NCI-H2171 (cell line): ENCODE measurements around the gene NUB1.

ENCODE experiments used
- DNase-seq: peaks from one replicate; lab custom pipeline; 2025; lab: John Stamatoyannopoulos, UW

The NUB1 gene

DNA sequence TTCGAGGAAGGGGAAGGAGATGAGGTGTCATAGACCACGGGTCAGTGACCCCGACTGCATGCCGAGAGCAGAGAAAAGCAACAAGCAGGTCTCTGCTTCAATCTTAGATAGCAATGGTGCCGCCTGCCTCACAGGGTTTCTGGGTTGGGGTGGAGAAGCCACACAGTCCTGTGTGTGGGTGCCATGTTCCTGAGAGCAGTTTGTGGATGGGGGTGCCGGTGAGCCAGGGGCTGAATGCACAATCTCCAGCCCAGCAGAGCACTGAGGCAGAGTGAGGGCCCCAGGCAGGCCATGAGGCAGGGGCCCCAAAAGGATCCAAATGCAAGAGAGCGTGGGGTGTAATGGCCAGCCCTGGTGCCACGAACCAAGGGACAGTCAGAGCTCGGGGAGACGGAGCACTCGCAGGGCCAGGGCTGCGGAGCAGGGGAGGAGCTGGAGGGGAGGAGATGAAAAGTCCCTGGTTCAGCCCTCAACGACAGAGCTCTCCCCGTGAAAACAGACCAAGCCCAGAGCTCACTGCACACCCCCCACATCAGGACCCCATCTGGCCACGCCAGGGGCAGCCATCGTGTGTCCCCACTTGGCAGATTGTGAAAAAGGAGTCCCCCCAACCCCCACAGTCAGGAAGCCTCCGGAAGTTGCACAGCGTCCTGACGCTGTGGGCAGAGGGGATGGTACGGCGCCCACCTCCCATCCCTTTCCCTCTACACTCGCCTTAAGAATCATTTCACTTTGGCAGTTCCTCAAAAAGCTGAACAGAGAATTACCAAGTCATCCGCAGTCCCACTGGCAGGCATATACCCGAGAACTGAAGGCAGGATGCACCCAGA is 48.4 kb downstream of the NUB1 start:
- no peak for DNase-seq

DNA sequence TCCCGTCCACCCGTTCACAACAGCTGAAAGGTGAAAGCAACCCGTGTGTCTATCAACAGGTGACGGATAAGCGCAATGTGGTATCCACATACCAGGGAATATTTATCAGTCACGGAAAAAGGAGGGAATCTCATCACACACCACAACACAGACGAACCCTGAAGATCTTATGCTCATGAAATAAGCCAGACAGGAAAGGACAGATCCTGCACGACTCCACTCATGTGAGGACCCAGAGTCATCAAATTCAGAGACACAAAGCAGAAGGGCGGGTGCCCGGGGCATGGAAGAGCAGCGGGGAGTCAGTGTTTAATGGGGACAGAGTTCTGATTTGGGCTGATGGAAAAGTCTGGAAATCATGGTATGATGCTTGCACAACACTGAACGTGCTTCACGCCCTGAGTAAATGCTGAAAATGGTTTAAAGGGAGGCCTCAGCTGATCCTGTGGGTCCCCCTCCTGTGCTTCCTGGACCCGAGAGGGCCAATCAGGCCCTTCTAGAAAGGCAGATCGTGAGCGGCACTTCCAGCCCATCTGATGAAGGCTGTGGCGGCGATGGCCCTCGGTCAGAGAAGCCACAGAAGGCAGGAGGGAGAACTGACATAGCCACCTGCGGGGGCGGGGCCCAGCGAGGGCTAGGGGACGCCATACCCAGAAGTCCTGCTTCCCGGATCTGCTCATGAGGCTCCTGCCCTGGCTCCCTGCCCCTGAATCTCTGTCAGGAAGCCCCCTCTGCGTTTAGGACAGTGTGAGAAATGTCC is 49.2 kb downstream of the NUB1 start:
- no peak for DNase-seq

DNA sequence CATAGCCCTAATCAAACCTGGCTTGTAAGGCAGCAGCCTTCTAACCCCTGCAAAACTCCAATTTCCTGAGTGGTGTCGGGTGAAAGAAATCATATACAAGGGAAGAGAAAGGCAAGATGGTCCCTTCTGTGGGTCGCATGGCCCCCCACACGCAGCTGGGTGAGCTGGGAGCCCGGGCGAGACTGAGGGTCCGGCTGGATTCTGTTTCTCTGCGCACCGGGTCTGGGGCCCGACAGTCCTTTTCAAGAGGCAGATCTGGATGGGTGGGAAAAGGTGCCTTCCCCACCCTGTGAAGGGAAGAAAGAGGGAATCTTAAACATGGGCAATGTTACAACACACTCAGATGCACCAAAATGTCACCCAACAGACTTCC is 49.7 kb downstream of the NUB1 start:
- DNase-seq: no peak

DNA sequence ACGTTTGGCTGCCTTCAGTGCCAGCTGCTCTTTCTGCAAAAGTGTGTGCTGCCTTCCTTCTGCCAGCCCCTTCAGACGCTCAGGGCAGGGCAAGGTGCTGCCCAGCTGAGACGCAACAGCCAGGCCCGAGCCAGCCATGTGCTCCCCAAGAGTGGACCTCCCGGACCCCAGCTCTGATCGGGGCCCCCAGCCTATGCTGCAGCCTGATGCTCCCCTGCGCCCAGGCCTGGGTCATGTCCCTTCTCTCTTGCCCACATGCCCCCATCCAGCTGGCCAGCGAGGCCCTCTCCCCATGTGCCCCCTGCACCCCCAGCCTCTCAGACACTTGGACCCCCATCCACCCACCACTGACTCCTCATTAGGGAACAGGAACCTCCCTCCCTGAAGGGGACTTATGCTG is 50.4 kb downstream of the NUB1 start:
- no peak for DNase-seq

DNA sequence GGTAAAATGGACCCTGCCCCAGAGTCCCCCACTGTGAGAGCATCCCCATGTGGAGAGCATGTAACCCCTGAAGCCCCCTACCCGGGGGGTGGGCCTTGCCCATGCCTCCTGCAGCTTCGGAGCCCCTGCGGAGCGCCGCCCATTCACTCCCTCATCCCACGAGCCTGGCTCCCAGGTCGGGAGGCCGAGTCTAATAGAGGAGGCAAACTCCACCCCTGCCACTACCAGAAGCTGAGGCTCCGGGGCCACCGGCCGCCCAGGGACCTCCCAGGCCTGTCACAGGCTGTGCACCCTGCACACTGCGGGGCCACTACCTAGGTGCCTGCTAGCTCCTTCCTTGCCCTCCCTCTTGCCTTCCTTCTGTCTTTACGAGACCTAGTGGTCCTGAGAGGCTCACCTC is 50.8 kb downstream of the NUB1 start:
- DNase-seq: no peak

DNA sequence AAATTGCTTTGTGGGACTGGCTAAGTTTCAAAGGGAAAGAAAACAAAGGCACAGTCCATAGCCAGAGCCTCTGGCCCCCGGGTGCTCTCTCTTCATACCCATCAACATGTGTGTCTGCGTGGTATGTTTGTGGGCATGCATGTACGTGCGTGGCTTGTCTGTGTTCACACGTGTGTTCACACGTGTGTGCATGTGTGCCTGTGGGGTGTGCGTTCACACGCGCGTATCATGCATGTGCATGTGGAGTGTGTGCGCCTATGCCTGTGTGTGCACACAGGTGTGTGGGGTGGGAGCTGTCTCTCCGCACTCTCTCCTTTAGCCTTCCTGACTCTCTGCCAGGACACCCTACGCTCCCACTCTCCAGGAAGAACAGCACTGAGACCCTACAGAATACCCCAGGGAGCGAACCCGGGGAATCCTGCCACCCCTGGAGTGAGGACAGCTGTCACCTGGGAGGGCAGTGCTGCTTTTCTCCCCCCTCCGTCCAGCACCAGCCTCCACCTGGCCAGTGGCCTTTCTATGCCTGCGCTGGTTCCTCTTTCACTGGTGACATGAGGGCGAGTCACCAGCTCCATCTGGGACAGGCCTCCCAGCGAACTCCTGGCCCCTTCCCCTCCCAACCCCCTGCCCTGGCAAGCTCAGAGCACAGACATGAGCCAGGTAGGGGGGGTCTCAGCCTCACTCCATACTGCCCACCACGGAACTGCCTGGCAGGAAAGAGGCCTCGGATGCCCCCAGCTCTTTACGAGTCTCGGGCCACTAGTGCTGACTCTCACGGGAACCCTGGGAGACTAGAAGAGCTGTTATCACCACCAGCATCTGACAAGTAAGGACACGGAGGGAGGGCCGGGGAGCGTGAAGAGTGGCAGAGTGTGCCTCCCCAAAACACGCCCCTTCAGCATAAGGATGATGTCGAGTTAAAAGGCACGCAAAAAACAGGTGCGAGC is 51.7 kb downstream of the NUB1 start:
- DNase-seq: no peak

DNA sequence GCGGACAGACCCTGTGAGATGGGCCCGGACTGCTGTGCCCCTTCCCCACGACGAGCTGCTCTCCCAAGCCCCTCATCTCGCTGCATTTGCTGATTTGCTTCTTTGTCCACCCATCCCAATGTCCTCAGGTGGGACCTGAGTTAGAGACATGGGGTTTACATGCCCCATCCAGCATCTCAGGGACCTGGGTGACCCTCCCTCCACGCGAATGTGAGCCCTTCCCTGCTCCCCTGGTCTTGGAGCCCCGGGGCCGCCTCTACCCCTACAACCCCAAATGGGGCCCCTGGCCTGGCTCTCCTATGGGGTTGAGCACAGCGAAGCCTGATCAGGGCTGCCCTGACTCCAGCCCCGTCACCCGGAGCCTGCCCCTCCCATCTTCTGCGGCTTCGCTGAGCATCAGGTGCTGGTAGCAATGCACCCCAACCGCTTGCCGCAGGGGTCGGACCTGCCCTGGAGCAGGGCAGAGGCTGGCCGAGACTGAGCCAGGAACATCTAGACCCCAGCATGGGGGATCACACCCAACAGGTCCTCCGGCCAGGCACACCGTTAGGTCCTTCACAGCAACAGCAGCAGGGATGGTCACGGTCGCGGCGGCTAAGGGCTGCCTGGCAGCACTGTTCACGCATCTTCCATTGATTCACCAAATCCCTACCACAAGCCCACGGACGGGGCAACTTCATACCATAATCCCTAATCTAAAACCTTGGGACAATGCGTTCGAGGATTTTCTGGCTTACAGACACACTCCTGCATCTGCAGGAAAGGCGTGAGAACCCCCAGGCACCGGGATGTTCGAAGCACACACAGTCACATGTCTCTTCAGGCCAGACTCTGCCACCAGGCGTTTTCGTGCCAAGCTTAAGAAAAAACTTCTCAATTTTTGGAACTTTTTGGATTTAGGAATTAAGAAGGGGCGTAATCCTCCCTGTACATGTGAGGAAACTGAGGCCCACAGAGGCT is 52.7 kb downstream of the NUB1 start:
- no peak for DNase-seq

DNA sequence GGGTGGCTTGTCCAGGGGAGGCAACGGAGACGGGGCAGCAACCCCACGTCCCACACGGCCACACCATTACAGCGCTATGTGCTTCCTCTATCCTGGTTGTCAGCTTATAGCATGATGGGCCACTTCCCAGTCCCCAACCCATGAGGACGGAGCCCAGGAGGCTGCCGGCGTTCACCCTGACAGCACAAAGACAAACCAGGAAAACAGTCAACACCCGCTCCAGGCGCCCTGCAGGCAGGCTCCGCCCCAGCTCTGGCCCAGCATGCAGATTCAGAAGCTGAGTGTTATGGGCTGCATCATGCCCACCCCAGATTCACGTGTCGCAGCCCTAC is 53.4 kb downstream of the NUB1 start:
- no peak for DNase-seq

DNA sequence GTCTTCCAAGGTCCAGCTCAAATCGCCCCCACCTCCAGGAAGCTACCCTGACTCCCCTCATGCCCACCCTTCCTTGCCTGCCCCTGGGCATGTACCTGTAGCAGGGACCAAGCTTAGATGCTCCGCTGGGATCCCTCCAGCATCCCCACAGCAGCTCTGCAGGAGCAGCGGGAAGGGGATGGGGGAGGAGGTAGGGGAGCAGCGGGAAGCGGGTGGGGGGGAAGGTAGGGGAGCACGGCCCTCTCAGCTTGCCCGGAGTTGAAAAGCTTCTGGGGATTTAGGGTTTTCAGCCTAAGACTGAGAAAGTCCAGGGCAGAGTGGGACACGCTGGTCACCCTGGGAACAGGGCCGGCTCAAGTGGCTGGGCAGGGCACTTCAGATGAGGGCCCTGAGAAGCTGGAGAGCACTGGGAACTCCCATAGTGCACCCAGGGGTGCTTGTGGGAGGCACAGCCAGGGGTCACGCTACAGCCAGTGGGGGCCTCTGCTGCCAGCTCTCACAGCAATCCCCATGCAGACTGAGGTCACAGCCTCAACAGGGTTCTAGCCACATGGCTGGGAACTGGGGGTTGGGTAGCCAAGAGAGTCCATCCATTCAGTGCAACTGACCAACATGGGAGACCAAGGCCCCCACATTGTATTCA is 54.8 kb downstream of the NUB1 start:
- DNase-seq: no peak

DNA sequence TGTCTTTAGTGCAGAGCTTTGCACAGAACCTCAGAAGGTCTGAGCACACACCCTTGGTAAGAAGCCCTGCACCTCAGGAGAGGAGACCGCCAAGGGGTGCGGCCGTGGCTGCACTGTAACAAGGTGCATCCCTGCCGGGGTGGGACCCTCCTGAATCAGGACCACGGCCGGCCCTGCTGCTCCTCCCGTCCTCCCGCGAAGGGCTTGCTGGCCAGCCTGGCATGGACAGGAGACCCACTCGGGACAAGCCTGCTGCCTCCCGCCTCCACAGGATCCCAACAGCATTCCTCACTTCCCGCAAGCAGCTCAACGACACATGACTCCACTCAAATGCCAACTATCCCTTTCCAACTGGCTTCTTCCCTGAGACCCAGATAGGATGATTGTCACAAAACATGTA is 55.4 kb downstream of the NUB1 start:
- no peak for DNase-seq

DNA sequence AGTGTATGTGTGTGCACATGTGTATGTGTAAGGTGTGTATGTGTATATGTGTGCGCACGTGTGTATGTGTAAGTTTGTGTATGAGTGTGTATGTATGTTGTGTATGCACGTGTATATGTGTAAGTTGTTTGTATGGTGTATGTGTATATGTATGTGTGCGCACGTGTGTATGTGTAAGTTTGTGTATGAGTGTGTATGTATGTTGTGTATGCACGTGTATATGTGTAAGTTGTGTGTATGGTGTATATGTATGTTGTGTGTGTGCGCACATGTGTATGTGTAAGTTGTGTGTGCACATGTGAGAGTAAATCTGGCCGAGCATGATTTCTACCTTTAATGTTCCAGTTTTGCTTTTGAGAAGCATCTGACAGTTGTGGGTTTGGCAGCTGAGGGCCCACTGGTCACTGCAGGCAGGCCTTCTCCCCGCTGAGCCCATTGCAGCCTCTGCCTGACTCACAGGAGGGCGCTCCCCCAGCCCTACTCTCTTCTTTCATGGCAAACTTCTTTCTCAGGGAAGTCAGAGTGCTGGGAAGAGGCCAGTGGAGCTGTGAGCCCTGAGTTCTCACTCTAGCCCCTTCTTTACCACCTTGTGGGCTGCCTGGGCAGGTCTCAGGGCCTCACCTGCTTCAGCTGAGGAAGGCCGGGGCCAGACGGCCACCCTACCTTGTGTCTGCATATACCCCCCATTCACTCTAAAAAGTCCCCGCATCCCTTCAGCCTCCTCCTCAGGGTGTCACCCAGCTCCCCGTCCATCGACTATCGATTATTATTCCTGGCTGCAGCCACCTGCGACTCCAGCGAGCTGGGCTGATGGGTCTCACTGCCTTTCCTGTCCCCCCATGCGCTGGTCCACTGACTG is 57.1 kb downstream of the NUB1 start:
- no peak for DNase-seq

DNA sequence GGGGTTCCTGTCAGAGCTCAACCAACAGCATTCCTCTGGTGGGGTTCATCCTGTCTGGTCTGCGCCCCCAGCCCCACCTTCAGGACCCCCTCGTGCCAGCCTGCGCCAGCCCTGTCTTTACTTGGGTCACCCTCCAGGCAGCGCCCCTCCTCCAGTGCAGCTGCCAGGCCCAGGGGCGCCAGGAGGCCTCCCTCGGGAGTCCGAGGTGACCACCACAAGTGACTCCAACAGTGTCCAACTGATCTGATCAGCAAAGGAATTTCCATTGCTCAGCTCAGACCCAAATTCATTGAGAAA is 57.6 kb downstream of the NUB1 start:
- DNase-seq: no peak

DNA sequence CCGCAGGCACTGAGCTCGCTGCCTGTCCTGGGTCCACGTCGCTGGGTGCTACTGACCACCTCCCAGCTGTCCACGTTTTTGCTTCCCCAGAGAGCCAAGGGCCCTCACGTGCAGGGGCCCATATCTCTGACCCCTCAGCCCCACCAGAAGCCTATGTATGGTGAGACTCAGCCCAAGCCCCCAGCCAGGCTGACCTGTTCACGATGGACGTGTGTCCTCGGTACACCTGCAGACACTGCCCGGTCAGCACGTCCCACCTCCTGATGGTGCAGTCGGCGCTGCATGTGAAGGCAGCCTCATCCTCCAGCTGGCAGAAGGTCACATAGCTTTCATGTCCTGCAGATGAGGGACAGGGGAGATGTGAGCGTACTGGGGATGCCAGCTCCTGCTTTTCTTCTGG is 58.3 kb downstream of the NUB1 start:
- DNase-seq: no peak

DNA sequence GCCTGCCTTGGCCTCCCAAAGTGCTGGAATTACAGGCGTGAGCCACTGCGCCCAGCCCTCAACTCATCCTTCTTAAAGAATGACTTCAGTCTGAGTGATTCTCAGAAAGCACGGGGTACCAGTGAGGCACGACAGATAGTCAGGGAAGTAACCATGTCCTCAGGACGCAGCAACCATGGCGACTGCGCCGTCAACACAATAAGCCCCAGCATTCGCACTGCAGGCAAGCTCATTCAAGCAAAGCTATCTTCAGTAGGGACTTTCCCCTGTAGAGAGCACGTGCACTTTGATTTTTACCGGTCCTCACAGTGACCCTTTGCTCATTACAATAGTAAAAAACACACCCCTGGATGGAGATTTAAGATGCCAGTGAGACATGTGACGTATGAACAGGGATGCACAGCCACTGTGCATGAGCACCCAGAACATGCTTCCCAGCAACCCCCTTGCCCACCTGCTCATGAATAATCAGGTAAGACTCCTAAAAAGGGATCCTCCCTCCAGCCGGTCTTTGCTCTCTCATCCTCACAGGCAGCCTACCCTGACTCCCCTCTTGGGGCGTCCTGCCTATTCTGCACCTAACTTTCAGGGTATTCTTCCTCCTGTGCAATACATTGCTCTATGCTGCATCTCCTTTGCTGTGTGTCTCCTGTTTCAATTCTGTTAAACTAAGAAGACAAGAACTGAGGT is 59.2 kb downstream of the NUB1 start:
- no peak for DNase-seq

DNA sequence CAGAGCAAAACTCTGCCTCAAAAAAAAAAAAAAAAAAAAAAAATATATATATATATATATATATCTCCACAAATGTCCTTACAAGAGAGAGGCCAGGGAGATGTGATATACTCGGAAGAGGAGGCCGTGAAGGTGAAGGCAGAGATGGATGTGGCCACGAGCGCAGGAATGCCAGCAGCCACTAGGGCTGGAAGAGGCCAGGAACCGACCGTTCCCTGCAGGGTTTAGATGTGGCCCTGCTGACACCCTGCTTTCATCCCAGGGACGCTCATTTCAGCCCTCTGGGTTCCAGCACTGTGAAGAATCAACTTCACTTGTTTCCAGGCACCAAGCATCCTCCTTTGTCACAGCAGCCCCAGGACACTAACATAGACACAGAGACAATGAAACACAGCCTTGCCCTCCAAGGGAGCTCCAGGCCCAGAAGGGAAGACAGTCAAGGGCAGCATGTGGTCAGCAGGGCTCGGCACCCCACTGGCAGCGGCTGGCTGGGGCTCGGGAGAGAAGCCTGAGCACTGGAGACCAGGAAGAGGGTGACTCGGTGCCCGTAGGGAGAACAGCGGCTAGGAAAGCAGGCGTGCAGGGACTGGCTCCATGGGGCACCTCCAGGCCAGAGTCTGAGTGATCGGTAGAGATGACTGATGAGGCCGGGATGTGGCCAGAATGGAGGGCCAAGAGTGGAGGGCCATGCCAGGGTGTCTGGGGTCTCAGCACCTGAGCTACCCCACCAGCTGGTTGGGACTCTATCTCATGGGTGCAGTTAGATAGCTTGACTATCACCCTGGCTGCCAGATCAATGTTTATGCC is 60.6 kb downstream of the NUB1 start:
- DNase-seq: no peak

DNA sequence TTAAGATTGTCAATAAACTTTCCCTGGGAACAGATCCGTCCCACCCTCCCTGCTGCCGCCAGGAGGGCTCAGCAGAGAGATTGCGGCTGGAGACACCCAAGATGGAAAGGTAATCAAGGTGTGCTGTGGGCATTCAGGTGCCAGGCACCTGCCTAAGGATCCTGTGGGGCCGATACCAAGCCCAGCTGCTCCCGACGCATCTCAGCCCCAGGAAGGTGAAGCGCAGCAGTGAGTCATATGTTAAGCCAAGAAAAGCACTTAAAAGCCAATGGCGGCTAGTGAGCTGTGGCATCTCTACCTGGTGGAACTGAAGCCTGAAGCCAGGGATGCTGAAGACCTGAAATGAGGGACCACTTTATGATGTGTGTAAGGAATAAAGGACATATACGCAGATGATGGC is 62.2 kb downstream of the NUB1 start:
- DNase-seq: no peak

DNA sequence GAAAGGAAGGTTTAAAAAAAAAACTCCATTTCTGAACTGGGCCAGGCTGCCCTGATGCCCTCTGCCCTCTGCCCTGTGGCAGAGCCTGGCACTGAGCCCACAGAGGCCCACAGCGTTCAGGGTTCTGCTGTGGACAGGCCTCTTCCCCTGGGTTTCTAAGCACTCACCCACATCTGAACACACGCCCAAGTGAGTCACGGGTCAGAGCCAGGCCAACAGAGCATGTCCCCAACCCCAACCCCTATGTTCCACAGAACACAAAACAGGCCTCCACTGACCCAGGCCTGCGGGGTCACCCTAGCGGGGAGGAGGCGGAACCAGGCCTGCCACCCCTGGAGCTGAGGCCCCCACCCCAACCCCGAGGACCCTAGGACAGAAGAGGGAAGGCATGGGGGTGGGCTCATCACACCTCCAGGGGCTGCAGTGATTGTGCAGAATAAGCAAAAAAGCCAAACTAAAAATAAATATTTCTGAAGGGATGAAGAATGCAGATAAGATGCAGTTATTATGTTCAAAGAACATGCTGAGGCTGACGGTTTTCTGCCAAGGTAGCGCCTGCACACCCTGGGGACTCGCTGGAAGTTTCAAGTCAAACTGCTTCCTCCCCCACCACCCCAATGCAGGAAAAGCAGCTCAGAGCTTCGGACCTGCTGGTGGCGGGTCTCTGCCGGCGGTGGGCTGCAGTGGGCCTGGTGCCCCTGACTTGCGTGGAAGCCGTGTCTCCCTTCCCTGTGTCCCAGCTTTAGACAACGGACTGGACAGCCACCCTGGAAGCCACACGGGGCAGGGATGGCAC is 62.8 kb downstream of the NUB1 start:
- DNase-seq: no peak

DNA sequence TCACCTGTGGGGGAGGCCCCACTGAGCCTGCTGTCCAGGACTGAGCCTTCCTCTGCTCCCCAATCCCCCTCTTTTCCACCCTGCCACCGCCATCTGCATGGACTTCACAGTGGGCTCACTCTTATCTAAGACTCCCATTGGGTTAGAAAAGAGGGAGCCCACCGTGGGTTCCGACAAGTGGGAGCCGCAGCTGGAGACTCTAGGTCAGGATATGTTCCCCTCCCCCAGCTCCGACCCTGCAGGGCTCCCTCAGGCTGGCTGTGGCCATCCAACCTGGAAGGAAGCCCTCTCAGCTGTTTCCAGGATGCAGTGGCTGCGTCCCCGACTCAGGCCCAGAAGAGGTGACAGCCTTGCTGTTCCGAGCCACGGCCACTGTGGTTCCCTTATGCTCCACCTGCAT is 63.4 kb downstream of the NUB1 start:
- DNase-seq: no peak
